K562 (cell line): Measurements from ENCODE around the gene RPL15. TPM values are rescaled to one million over a fixed set of nuclear protein-coding genes. Genes with fewer than 3 reads are reported as not detected.

Experiments
- ATAC-seq: fragments of 200-7000 bp; cut with Tn5 transposase; 3 replicates; pipeline ENCODE4 v1.9.1; 2020; ENCODE audit warnings: moderate library complexity
- BruUV-seq: library from RNA; stranded (reverse); fragments of 400-500 nt; replicated peaks from 2 replicates; lab custom pipeline; 2021; lab: Mats Ljungman, UMichigan
- CTCF ChIA-PET: fragments of 300-600 bp; formaldehyde crosslinking; extraction: SDS; loops from one replicate; lab custom pipeline; 2021; ENCODE audit warnings: low intra/inter-chr PET ratio; lab: Yijun Ruan, JAX
- POLR2A ChIA-PET: fragments of 300-600, 350-650 bp; sonication (Branson Sonifier 250); formaldehyde crosslinking; extraction: SDS; loops from one replicate; lab custom pipeline; 2021; ENCODE audit warnings: antibody characterized with exemption, inconsistent platforms; lab: Yijun Ruan, JAX
- DNase-seq, 4 experiments: peaks; one replicate each; pipeline versions ENCODE4 v3.0.0 to v3.0.0-alpha.2; 2011 to 2018; ENCODE audit warnings: low spot score in 3 of 4, mixed read lengths in 3 of 4; ENCODE audit errors: extremely low read depth in 1 of 4
- FAIRE-seq: peaks from 2 replicates; lab custom pipeline; 2011; peaks lifted over from hg19 to GRCh38; lab: Jason Lieb, UNC
- H2AFZ ChIP-seq: 2 replicates; pipeline ENCODE4 v1.6.0; 2011; ENCODE audit warnings: low read depth, low read length, control low read depth, inconsistent platforms
- H3K27ac ChIP-seq: fragments of 200-600 bp; 3 replicates; pipeline ENCODE4 v1.8.0; 2011; ENCODE audit warnings: low read depth, mild to moderate bottlenecking, control low read depth, inconsistent platforms, low read length, moderate library complexity, mixed read lengths; ENCODE audit errors: extremely low read depth
- H3K27me3 ChIP-seq, 2 experiments: fragments of 300-600 bp in 1 of 2; 2 replicates in 1 of 2; 3 replicates in 1 of 2; pipeline versions ENCODE4 v1.6.0 to v1.8.0; 2011; ENCODE audit warnings: inconsistent platforms in 2 of 2, low read length in 2 of 2, mild to moderate bottlenecking in 1 of 2, mixed read lengths in 1 of 2, moderate library complexity in 1 of 2; ENCODE audit not compliant: control insufficient read depth in 2 of 2, insufficient read depth in 2 of 2
- H3K36me3 ChIP-seq: fragments of 300-600 bp; 3 replicates; pipeline ENCODE4 v1.8.0; 2011; ENCODE audit warnings: mild to moderate bottlenecking, low read length, inconsistent platforms; ENCODE audit not compliant: control insufficient read depth, insufficient read depth
- H3K4me1 ChIP-seq, 2 experiments: fragments of 200-600 bp in 1 of 2; replicated peaks in 1 of 2; 2 replicates in 1 of 2; 3 replicates in 1 of 2; pipeline versions ENCODE4 v1.5.1 to v1.8.0; 2011; ENCODE audit warnings: inconsistent platforms in 2 of 2, low read length in 2 of 2, mild to moderate bottlenecking in 1 of 2, mixed read lengths in 1 of 2, moderate library complexity in 1 of 2; ENCODE audit not compliant: control insufficient read depth in 2 of 2, insufficient read depth in 2 of 2
- H3K4me2 ChIP-seq: 2 replicates; pipeline ENCODE4 v1.6.1; 2011; ENCODE audit warnings: low read length, control low read depth, inconsistent platforms, mixed read lengths; ENCODE audit not compliant: insufficient read depth
- H3K4me3 ChIP-seq: fragments of 200-600 bp; sonication (generic), shearing (Covaris generic); 2 replicates; pipeline ENCODE4 v1.5.1; 2016; ENCODE audit warnings: control low read depth, inconsistent platforms
- H3K79me2 ChIP-seq: fragments of 200-600 bp; 3 replicates; pipeline ENCODE4 v1.8.0; 2011; ENCODE audit warnings: low read length, inconsistent platforms; ENCODE audit not compliant: control insufficient read depth, insufficient read depth
- H3K9ac ChIP-seq, 2 experiments: 2 replicates each; pipeline versions ENCODE4 v1.6.0 to v1.6.1; 2011; ENCODE audit warnings: low read depth in 2 of 2, low read length in 2 of 2, control low read depth in 1 of 2, inconsistent platforms in 1 of 2, mild to moderate bottlenecking in 1 of 2, mixed read lengths in 1 of 2; ENCODE audit not compliant: insufficient read depth in 1 of 2
- H3K9me1 ChIP-seq: one replicate; pipeline ENCODE4 v1.6.0; 2011; ENCODE audit warnings: inconsistent platforms, mild to moderate bottlenecking, low read length, moderate library complexity; ENCODE audit not compliant: control insufficient read depth, insufficient read depth
- H3K9me3 ChIP-seq: replicated peaks from 2 replicates; pipeline ENCODE4 v1.5.1; 2011; ENCODE audit warnings: low read depth, low read length, inconsistent platforms; ENCODE audit not compliant: control insufficient read depth, insufficient read depth
- H4K20me1 ChIP-seq: replicated peaks from 2 replicates; pipeline ENCODE4 v1.6.1; 2011; ENCODE audit warnings: low read length, inconsistent platforms, mixed read lengths; ENCODE audit not compliant: control insufficient read depth, insufficient read depth
- CEBPG ChIP-seq, 3 experiments: fragments of 200-800 bp in 1 of 3; sonication (Bioruptor generic) in 1 of 3; sonication (generic) in 1 of 3; formaldehyde crosslinking in 1 of 3; IDR thresholded peaks in 2 of 3; conservative IDR thresholded peaks in 1 of 3; 2 replicates each; pipeline versions ENCODE4 v1.6.1 to v1.8.0; 2016 to 2022; ENCODE audit warnings: missing compliant biosample characterization in 2 of 3, missing genetic modification characterization in 2 of 3, mild to moderate bottlenecking in 1 of 3, missing genetic modification reagents in 1 of 3
- MECOM ChIP-seq: fragments of 250-450 bp; sonication (Bioruptor Pico); IDR thresholded peaks from 2 replicates; pipeline ENCODE4 v1.8.0; 2022; ENCODE audit warnings: inconsistent platforms
- MEIS2 ChIP-seq: fragments of 450-650 bp; IDR thresholded peaks from 2 replicates; pipeline ENCODE4 v1.6.1; 2014; ENCODE audit warnings: mild to moderate bottlenecking; ENCODE audit not compliant: partially characterized antibody
- TAF9B ChIP-seq: fragments of 450-650 bp; IDR thresholded peaks from 2 replicates; pipeline ENCODE4 v1.6.1; 2018; ENCODE audit warnings: mild to moderate bottlenecking; ENCODE audit not compliant: partially characterized antibody
- U2AF2 ChIP-seq: fragments of 200-400 bp; formaldehyde crosslinking; optimal IDR thresholded peaks from 2 replicates; pipeline ENCODE3; 2017; ENCODE audit warnings: low read depth, mild to moderate bottlenecking, low read length
- ZKSCAN3 ChIP-seq: fragments of 250-450 bp; sonication (Bioruptor Pico); IDR thresholded peaks from 2 replicates; pipeline ENCODE4 v1.4.0; 2020
- WGBS: fragments of 100-300 bp; shearing (Covaris generic); methylation state at CpG from one replicate; pipeline ENCODE4 v1.1.6; 2016; ENCODE audit warnings: low coverage, mixed read lengths; ENCODE audit not compliant: insufficient coverage; ENCODE audit errors: missing lambda C conversion rate; 5-methylcytosine and 5-hydroxymethylcytosine counted together
- in situ Hi-C: fragments of 300-500 bp; cut with MboI; formaldehyde crosslinking; loops from 4 replicates; pipeline ENCODE4 v1.15.0; 2018; ENCODE audit warnings: inconsistent platforms, mixed read lengths
- intact Hi-C: fragments of 100-400 bp; cut with micrococcal nuclease; formaldehyde crosslinking; loops from 2 replicates; pipeline ENCODE4 v1.14.2; 2022
- polyA plus RNA-seq, 8 experiments: library from polyadenylated mRNA; depleted of rRNA in 4 of 8; stranded (reverse) in 5 of 8; unstranded in 3 of 8; fragments of >200 nt; fragmentation: Nextera tagmentation in 2 of 8; fragmentation: Illumina TruSeq in 1 of 8; extraction: Ambion mirVana in 2 of 8; extraction: Trizol in 1 of 8; gene quantifications; 2 replicates each; pipeline versions ENCODE4 v1.2.1 to v1.2.3, GENCODE V29; 2011 to 2014; ENCODE audit warnings: inconsistent platforms in 1 of 8, missing spikeins in 1 of 8
- total RNA-seq, 7 experiments: library from RNA; depleted of rRNA in 6 of 7; stranded (reverse); fragments of >200 nt in 6 of 7; fragmentation: Illumina TruSeq in 2 of 7; extraction: Trizol in 2 of 7; gene quantifications; 2 replicates each; pipeline versions ENCODE4 v1.2.1 to v1.2.3, GENCODE V29; 2011 to 2021; ENCODE audit warnings: low replicate concordance in 1 of 7
- TF ChIP-seq, protein P1 (sequence below): fragments of 450-650 bp; formaldehyde crosslinking; conservative IDR thresholded peaks from 2 replicates; pipeline ENCODE4 v1.4.0; 2022; ENCODE audit warnings: mild to moderate bottlenecking, missing genetic modification characterization
- TF ChIP-seq, protein P2 (sequence below): fragments of 450-650 bp; formaldehyde crosslinking; IDR thresholded peaks from 2 replicates; pipeline ENCODE4 v1.4.0; 2022; ENCODE audit warnings: mild to moderate bottlenecking, moderate library complexity

Gene RPL15
- total and polyA plus RNA-seq, 9 of the 15 experiments (the other 6 are each of a cell fraction or from before 2014, with no cell fraction given) = 2,393 to 8,850 (median 3,928) TPM

DNA sequence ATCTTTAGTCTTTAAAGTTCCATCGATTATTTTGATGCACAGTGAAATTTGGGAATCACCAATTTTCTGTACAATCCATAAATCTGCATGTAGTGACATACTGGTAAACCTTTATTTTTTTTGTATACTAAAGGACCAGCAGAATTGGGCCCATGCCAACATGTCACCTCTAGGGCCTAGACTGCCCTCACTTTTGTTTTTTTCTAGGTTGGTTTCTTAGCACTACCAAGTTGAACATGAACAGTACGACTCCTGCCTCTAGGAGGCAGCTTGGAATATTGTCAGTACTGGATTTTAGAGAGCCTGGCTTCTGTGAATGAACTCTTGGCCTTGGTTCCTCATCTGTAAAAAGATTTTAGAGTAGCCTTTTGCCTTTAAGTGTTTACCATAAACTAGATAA lies 32.5 kb upstream of the RPL15 start (continued):
- TF ChIP-seq, protein P1, sequence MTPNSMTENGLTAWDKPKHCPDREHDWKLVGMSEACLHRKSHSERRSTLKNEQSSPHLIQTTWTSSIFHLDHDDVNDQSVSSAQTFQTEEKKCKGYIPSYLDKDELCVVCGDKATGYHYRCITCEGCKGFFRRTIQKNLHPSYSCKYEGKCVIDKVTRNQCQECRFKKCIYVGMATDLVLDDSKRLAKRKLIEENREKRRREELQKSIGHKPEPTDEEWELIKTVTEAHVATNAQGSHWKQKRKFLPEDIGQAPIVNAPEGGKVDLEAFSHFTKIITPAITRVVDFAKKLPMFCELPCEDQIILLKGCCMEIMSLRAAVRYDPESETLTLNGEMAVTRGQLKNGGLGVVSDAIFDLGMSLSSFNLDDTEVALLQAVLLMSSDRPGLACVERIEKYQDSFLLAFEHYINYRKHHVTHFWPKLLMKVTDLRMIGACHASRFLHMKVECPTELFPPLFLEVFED (CRISPR knock-in tag) = no peak
- TF ChIP-seq U2AF2 = no peak
- no peak for TF ChIP-seq ZKSCAN3

DNA sequence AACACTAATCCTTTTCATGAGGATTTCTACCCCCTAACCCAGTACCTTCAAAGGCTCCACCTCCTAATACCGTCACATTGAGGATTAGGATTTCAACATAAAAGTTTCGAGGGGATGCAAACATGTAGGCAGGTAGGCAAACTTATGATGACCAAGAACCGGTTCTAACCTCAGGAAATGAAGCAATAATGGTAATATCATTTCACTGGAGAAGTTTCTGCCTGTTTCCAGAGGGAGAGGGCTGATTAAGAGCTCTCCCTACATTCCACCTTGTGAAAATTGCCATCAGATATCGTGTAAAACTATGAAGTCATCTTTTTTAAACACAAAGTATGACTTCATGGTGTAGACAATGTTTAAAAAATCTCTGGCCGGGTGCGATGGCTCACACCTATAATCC lies 31.7 kb upstream of the RPL15 start:
- TF ChIP-seq CEBPG (CRISPR knock-in tag; IDR thresholded peaks at IDR 0.05) (no peak), CEBPG (tag; conservative IDR thresholded peaks at IDR 0.05 in 1 of 2, IDR thresholded peaks at IDR 0.05 in 1 of 2) (peak in 1 of 2 experiments; percentile 29; a peak in 1 of 4 replicates), MECOM (CRISPR knock-in tag) (no peak), MEIS2 (no peak), TAF9B (no peak)
- TF ChIP-seq, protein P2, sequence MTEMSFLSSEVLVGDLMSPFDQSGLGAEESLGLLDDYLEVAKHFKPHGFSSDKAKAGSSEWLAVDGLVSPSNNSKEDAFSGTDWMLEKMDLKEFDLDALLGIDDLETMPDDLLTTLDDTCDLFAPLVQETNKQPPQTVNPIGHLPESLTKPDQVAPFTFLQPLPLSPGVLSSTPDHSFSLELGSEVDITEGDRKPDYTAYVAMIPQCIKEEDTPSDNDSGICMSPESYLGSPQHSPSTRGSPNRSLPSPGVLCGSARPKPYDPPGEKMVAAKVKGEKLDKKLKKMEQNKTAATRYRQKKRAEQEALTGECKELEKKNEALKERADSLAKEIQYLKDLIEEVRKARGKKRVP (CRISPR knock-in tag) = no peak

More for the DNA sequence above, 31.7 kb upstream of the RPL15 start:
- POLR2A ChIA-PET = interaction anchor here (0.8 to 2.6 kb wide), 3 partner anchors 9 to 23 kb away, joined by 3 to 18 read pairs (median 3); no protein-coding TSS in a partner anchor
- no peak overlapping the region for H3K4me2 ChIP-seq
- H3K9ac ChIP-seq = no peak overlapping the region
- ATAC-seq (no peak), DNase-seq (no peak), FAIRE-seq (no peak)
- no peaks in the 10 kb centered on the region for H3K9me1 ChIP-seq
- no TSS peak for BruUV-seq
- no peak overlapping the region for H3K4me3 ChIP-seq
- peaks cover 15% of the 10 kb centered on the region; the same call in 1 of the 3 replicates for H3K79me2 ChIP-seq
- CTCF ChIA-PET = no interaction called here
- H4K20me1 ChIP-seq = no peaks in the 10 kb centered on the region
- no peak overlapping the region for H2AFZ ChIP-seq
- peaks cover 0 to 3% of the 10 kb centered on the region in 2 experiments; a peak in 2 of 5 replicates for H3K4me1 ChIP-seq
- H3K27ac ChIP-seq = no peak overlapping the region
- 71% methylated on average over 6 of the region's 6 CpGs for WGBS
- peaks cover 33% of the 10 kb centered on the region for H3K36me3 ChIP-seq
- in situ Hi-C loops (no loop called here), intact Hi-C loops (loop anchor here (10.0 kb wide), 1 partner anchor 260 kb away; no protein-coding TSS in a partner anchor)
- H3K27me3 ChIP-seq = no peaks in the 10 kb centered on the region
- H3K9me3 ChIP-seq = no peaks in the 10 kb centered on the region
